Activated gamma-delta T cell treated with anti-CD3 and anti-CD28 coated beads, Interleukin-2, amount 50 U/mL, for 16 hours (primary cell): ENCODE data around the gene TGFBR1.
A peak's percentile ranks its signal among the peaks of the same experiment; 100 is the strongest.
"Not testable (repeated sequence)": the region's sequence is repeated elsewhere in the genome, so short reads cannot be mapped to it uniquely, and the experiment has no call there.

ENCODE experiments used
- DNase-seq: peaks from one replicate; pipeline ENCODE4 v3.0.0-alpha.2; 2020; ENCODE audit warnings: low read depth

TGFBR1 gene

DNA sequence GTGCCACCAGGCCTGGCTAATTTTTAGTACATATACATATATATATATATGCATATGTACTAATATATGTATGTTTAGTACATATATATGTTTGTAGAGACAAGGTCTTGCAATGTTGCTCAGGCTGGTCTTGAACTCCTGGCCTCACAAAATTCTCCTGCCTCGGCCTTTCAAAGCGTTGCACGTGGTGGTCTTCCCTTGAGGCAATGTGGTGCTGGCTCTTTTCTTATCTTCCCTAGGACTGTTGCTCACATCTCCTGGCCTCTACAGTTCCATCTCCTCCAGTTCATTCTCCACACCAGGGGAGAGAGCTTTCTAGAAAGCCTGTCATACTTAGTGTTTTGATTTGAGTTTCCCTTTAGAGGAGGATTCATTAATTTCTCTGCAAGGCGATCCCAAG lies 28.9 kb upstream of the TGFBR1 start:
- no peak for DNase-seq

DNA sequence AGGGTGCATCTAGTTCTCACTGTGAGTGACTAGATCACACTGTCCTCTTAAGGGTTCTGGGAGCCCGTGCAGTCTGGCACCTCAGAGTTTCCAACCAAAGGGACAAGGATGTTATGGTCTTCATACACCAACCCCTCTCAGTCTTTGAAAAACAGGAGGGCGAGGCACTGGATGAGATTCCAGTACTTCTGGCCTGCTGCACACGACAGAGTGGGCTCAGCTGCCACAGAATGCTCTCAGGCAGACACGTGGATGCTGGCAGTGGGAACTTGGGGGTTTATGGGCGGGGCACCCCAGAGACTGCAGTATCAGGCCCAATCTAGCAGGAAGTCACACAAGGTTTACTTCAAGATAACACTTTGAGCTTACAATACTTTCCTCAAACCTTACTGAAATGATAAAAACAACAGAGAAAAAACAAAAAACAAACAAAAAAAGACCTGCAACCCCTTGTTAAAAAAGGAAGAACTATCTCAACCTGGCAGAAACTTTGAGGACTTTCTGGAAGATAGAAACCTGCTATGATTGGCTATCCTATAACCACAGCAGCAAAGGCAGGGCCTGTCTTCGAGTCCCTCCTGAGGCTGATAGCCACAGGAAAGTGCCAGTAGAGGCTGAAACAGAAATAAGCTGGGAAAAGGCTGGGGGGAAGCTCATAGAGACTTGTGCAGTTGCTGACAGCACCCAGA lies 28.3 kb upstream of the TGFBR1 start:
- peak; percentile 40 for DNase-seq

- no peak for DNase-seq
Observed at GRCh38 chr9:99078717-99079116, 26.2 kb upstream of the TGFBR1 start.

GRCh38 chr9:99079542-99079941 lies 25.4 kb upstream of the TGFBR1 start:
- no peak for DNase-seq

- DNase-seq = no peak
Observed at GRCh38 chr9:99083051-99083450, 21.9 kb upstream of the TGFBR1 start.

GRCh38 chr9:99085949-99086948 lies 18.7 kb upstream of the TGFBR1 start:
- DNase-seq = no peak

DNA sequence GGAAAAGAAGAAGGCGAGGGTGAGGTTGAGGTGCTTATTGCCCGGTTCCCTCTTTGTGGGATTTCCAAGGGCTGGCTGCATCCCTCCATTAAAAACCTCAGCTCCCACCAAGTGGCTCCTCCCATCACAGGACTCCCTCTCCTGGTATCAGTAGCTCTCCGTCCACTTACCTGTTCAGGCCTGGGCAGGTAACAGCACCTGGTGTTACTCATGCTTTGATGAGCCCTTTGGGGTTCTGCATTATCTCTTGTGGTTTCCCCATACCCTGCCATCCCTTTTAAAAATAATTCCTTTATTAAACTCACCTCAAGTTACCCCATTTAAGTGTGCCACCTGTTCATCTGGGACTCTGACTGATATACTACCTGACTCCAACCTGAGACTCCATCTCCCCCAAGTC lies 17.5 kb upstream of the TGFBR1 start:
- no peak for DNase-seq

DNA sequence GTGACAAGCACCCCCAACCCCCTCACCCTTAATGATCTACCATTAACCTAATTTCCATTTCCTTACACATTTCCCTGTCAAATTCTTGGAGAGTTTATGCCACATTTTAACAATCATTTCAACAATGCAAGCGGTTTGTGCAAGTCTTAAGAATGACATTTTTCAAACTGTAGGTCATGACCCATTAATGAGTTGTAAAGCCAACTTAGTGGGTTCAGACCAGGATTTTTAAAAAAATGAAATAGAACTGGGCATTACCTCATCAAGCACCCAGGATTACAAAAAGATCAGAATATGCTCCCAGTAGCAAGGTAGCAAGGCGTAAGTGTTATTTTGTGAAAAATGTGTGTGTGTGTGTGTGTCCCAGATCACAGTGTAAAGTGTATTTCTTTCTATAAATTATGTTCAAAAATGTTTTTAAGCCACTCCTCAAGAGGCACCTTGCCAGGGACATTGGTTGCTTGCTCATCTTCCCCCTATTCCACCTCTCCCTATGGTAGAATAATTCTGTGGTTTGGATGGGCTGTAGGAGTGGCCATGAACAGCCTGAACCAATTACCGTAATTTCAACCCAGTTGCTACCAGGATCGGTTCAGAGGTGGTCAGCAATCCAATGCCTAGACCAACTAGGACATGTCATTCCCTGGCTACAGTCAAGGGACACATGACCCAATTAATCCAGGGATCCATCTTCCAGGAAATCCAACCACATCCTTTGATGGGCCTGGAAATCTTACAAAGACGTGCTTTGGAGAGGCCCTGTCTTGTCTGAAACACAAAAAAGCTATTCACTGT lies 14.4 kb upstream of the TGFBR1 start:
- DNase-seq = no peak

- peak; percentile 16 for DNase-seq
Observed at GRCh38 chr9:99092643-99093491, 12.0 kb upstream of the TGFBR1 start.

- DNase-seq = no peak
Observed at GRCh38 chr9:99093492-99093791, 11.5 kb upstream of the TGFBR1 start.

GRCh38 chr9:99095565-99095964 lies 9.3 kb upstream of the TGFBR1 start:
- no peak for DNase-seq

DNA sequence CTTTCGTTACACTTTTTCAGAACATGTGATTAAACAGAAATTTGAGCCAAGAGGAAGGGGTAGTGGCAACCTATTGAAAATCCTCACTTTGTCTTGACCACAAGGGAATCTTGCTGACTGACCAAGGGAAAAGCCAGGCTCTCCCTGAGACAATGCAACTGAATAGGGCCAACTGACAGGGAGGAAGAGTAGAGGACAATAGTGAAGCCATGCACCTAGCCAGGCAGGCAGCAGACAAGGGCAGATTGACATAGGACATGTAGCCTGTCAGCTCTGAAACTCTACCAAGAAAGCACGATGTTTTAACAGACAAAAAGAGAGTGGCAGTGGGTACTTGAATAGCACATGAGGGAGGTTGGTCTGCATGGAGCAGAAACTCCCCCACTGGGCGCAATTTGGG lies 8.5 kb upstream of the TGFBR1 start:
- no peak for DNase-seq

DNA sequence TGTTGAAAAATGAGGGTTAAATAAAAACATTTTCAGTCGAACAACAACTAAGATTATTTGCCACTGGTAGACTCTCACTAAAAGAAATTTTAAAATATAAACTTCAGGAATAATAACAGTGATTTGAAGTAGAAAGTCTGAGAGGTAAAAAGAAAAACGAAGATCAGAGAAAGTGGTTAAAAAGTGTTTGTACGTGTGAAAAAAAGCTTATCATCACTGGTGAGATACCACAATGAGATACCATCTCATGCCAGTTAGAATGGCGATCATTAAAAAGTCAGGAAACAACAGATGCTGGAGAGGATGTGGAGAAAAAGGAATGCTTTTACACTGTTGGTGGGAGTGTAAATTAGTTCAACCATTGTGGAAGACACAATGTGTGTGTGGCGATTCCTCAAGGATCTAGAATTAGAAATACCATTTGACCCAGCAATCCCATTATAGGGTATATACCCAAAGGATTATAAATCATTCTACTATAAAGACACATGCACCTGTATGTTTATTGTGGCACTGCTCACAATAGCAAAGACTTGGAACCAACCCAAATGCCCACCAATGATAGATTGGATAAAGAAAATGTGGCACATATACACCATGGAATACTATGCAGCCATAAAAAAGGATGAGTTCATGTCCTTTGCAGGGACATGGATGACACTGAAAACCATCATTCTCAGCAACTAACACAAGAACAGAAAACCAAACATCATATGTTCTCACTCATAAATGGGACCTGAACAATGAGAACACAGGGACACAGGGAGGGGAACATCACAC lies 4.9 kb upstream of the TGFBR1 start:
- DNase-seq = not testable (repeated sequence)

DNA sequence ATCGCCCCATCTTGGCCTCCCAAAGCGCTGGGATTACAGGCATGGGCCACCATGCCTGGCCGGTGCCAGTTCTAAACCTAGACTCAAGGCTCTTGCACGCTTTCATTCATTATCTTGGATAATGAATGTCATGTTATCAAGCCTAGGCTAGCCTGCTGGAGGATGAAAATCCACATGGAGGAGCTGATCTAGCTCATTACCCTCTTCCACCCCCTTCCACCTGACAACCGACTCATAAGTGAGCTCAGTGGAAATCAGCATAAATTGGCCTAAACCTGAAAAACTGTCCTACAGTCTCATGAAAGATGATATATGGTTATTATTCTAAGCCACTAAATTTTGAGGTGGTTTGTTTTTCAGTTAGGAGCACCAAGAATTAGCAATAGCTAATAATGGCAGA lies 3.6 kb upstream of the TGFBR1 start:
- no peak for DNase-seq

DNA sequence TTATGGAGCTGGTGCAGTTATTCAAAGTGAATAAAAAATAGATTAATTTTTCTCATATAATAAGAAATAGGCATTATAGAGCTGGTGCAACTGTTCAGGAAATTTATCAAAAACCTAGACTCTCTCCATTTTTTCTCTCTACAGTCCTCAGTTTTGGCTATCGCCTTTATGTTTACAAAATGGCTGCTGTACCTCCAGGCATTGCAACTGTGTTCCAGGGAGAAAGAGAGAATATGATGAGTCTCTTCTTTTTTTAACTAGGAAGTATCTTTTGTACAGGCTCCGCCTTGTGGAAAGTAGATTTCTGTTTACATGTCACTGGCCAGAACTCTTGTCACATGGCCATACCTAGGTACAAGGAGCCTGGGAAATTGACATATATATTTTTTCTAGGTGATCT lies 3.1 kb upstream of the TGFBR1 start:
- no peak for DNase-seq

- DNase-seq = no peak
Observed at GRCh38 chr9:99103054-99103895, 1.6 kb upstream of the TGFBR1 start.

- no peak for DNase-seq
Observed at GRCh38 chr9:99103901-99104458, 933 bp upstream of the TGFBR1 start.

- DNase-seq = peak; percentile 25
Observed at GRCh38 chr9:99105152-99106043, 485 bp downstream of the TGFBR1 start.

- no peak for DNase-seq
Observed at GRCh38 chr9:99106044-99106375, 1.1 kb downstream of the TGFBR1 start.
